HL-60 (cell line): ENCODE results near the gene MRPL37.

ENCODE experiments used
- POLR2AphosphoS5 ChIP-seq: IDR thresholded peaks from 2 replicates; pipeline ENCODE4 v1.6.1; 2012; ENCODE audit warnings: low read depth
- TF ChIP-seq, protein P1 (sequence below): IDR thresholded peaks from one replicate; pipeline ENCODE4 v1.5.1; 2011; ENCODE audit warnings: low read length, control low read depth, inconsistent platforms; ENCODE audit not compliant: insufficient read depth

DNA sequence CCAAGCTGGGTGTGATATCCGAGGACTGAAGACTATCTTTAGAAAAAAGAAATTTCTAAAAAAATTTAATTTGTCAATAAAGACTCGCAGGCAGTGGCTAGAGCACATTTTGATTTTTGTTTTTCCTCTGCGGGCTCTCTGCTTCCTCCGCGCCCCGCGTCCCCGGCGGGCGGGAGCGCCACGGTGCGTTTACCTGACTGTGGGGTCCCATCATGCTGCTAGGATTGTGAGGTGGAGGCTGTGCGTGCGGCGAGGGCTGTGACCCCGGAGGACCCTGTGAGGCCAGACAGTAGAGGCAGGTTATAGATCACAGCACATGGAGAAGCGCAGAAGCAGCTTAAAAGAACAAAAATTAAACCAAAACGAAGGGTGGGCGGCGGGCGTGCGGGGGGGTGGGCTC, 57.9 kb downstream of the MRPL37 start:
- TF ChIP-seq, protein P1, sequence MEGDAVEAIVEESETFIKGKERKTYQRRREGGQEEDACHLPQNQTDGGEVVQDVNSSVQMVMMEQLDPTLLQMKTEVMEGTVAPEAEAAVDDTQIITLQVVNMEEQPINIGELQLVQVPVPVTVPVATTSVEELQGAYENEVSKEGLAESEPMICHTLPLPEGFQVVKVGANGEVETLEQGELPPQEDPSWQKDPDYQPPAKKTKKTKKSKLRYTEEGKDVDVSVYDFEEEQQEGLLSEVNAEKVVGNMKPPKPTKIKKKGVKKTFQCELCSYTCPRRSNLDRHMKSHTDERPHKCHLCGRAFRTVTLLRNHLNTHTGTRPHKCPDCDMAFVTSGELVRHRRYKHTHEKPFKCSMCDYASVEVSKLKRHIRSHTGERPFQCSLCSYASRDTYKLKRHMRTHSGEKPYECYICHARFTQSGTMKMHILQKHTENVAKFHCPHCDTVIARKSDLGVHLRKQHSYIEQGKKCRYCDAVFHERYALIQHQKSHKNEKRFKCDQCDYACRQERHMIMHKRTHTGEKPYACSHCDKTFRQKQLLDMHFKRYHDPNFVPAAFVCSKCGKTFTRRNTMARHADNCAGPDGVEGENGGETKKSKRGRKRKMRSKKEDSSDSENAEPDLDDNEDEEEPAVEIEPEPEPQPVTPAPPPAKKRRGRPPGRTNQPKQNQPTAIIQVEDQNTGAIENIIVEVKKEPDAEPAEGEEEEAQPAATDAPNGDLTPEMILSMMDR: no peak
- TF ChIP-seq POLR2AphosphoS5: no peak
